ENCODE results near the gene COA8.

The COA8 gene

GRCh38 chr14:103536693-103537092 lies 26.1 kb upstream of the COA8 start:
- no peak for DNase-seq (ENCODE audit: low spot score)

- peak; percentile 57 for DNase-seq (ENCODE audit: low spot score)
Observed at GRCh38 chr14:103537175-103537990, 25.4 kb upstream of the COA8 start.

GRCh38 chr14:103538291-103539055 lies 24.3 kb upstream of the COA8 start:
- DNase-seq (ENCODE audit: low spot score), result no peak

GRCh38 chr14:103539056-103539825 lies 23.5 kb upstream of the COA8 start:
- DNase-seq (ENCODE audit: low spot score), result no peak

- DNase-seq (ENCODE audit: low spot score), result no peak
Observed at GRCh38 chr14:103540821-103541708, 21.7 kb upstream of the COA8 start.

GRCh38 chr14:103541709-103542604 lies 20.8 kb upstream of the COA8 start:
- DNase-seq (ENCODE audit: low spot score), result no peak

GRCh38 chr14:103542605-103543088 lies 20.1 kb upstream of the COA8 start:
- no peak for DNase-seq (ENCODE audit: low spot score)

GRCh38 chr14:103543140-103543539 lies 19.6 kb upstream of the COA8 start:
- no peak for DNase-seq (ENCODE audit: low spot score)

GRCh38 chr14:103543721-103544387 lies 18.9 kb upstream of the COA8 start:
- DNase-seq (ENCODE audit: low spot score), result no peak

GRCh38 chr14:103544388-103545218 lies 18.2 kb upstream of the COA8 start:
- no peak for DNase-seq (ENCODE audit: low spot score)

- no peak for DNase-seq (ENCODE audit: low spot score)
Observed at GRCh38 chr14:103545219-103545914, 17.4 kb upstream of the COA8 start.

GRCh38 chr14:103545915-103546651 lies 16.7 kb upstream of the COA8 start:
- DNase-seq (ENCODE audit: low spot score), result no peak

- DNase-seq (ENCODE audit: low spot score), result no peak
Observed at GRCh38 chr14:103546652-103547454, 15.9 kb upstream of the COA8 start.

- no peak for DNase-seq (ENCODE audit: low spot score)
Observed at GRCh38 chr14:103547455-103547940, 15.3 kb upstream of the COA8 start.

GRCh38 chr14:103547941-103548462 lies 14.8 kb upstream of the COA8 start:
- DNase-seq (ENCODE audit: low spot score), result no peak

Data from RKO (cell line).